Measurements from ENCODE around the gene LRRC25.

DNA sequence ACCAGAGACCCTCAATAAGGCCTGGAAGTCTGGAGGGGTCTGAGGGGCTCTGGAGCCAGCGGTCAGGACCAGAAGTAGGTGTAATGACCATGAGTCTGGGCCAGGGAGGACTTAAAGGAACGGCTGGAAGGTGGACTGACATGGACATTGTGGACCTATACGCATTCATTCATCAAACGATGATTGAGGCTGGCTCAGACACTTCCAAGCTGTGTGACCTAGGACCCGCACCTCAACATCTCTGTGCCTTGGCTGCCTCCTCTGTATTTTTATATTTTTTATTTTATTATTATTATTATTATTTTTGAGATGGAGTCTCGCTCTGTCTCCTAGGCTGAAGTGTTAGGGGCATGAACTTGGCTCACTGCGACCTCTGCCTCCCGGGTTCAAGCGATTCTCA lies 9.3 kb upstream of the LRRC25 start:
- TF ChIP-seq EZH2phosphoT487 (IDR thresholded peaks at IDR 0.05; ENCODE audit: insufficient read depth, low read depth) (no peak), EZH2 (IDR thresholded peaks at IDR 0.05; ENCODE audit: insufficient read depth, poor library complexity, severe bottlenecking) (no peak)

Measured in GM23248 (cell line).